ENCODE data around the gene ZEB2. TPM values are rescaled to one million over a fixed set of nuclear protein-coding genes. Genes with fewer than 3 reads are reported as not detected.

ZEB2 gene
- total and polyA plus RNA-seq, 2 of the 8 experiments (the other 6 are each of a cell fraction or from before 2014, with no cell fraction given), result 0.38 TPM; not detected in 1

DNA sequence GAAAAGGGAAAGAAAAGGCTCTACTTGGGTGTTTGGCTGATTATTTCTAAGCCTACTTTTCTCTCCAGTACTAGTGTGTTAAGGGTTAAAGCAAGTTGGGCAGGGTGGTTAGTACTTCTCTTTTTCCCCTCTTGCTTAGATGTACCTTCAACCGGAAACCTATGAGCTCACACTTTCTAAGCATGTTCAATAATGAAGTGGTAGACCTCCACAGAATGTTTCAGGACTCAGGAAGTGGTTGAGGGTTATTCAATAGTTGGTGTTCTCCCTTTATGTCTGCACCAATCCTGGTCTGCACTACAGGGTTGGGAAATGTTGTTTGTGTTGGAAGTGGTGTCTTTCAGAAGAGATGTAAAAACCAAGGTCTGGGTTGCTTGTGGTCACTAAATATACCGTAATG lies 137.1 kb downstream of the ZEB2 start (continued):
- TF ChIP-seq, protein P1, sequence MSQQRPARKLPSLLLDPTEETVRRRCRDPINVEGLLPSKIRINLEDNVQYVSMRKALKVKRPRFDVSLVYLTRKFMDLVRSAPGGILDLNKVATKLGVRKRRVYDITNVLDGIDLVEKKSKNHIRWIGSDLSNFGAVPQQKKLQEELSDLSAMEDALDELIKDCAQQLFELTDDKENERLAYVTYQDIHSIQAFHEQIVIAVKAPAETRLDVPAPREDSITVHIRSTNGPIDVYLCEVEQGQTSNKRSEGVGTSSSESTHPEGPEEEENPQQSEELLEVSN (IDR thresholded peaks at IDR 0.05), result no peak
- TF ChIP-seq YY1 (IDR thresholded peaks at IDR 0.05; ENCODE audit: low read depth, low read length), result no peak
